SK-N-SH (cell line): ENCODE measurements around the gene CCDC194. TPM values are rescaled to one million over a fixed set of nuclear protein-coding genes. Genes with fewer than 3 reads are reported as not detected.

ENCODE experiments used
- CTCF ChIA-PET: fragments of 300-600, 350-600 bp; formaldehyde crosslinking; extraction: SDS; loops from one replicate; lab custom pipeline; 2021; lab: Yijun Ruan, JAX
- POLR2A ChIA-PET: fragments of 350-600 bp; sonication (Branson Sonifier 250); formaldehyde crosslinking; extraction: SDS; loops from one replicate; lab custom pipeline; 2020; ENCODE audit warnings: antibody characterized with exemption, inconsistent platforms; lab: Yijun Ruan, JAX
- DNase-seq: peaks from one replicate; pipeline ENCODE4 v3.0.0; 2012
- H2AFZ ChIP-seq: fragments of 200-600 bp; sonication (generic); 2 replicates; pipeline ENCODE4 v1.8.1; 2016; ENCODE audit warnings: antibody characterized with exemption, mild to moderate bottlenecking, low read depth
- H3F3A ChIP-seq: fragments of 200-600 bp; sonication (generic); replicated peaks from 2 replicates; pipeline ENCODE3; 2016; ENCODE audit warnings: antibody characterized with exemption, mild to moderate bottlenecking; ENCODE audit not compliant: insufficient read depth
- H3K27ac ChIP-seq, 2 experiments: fragments of 200-500 bp in 1 of 2; fragments of 200-600 bp in 1 of 2; sonication (Bioruptor generic) in 1 of 2; sonication (generic), shearing (Covaris generic) in 1 of 2; 2 replicates each; pipeline versions ENCODE4 v1.5.1 to v1.6.1; 2014 to 2016; ENCODE audit warnings: low read depth in 2 of 2, inconsistent platforms in 1 of 2, low read length in 1 of 2, mild to moderate bottlenecking in 1 of 2, mixed read lengths in 1 of 2
- H3K27me3 ChIP-seq: fragments of 200-600 bp; sonication (generic), shearing (Covaris generic); 2 replicates; pipeline ENCODE4 v1.6.1; 2016; ENCODE audit warnings: mixed run types; ENCODE audit not compliant: insufficient read depth
- H3K36me3 ChIP-seq, 2 experiments: fragments of 200-500 bp in 1 of 2; fragments of 200-600 bp in 1 of 2; sonication (Bioruptor generic) in 1 of 2; sonication (generic) in 1 of 2; replicated peaks in 1 of 2; 2 replicates each; pipeline versions ENCODE3 to v1.5.1; 2014 to 2016; ENCODE audit warnings: low read length in 1 of 2, mild to moderate bottlenecking in 1 of 2; ENCODE audit not compliant: insufficient read depth in 2 of 2, control insufficient read depth in 1 of 2
- H3K4me1 ChIP-seq, 2 experiments: fragments of 200-500 bp in 1 of 2; fragments of 200-600 bp in 1 of 2; sonication (Bioruptor generic) in 1 of 2; sonication (generic), shearing (Covaris generic) in 1 of 2; 2 replicates each; pipeline versions ENCODE4 v1.5.1 to v1.6.1; 2014 to 2016; ENCODE audit warnings: low read depth in 1 of 2, low read length in 1 of 2, mixed run types in 1 of 2; ENCODE audit not compliant: insufficient read depth in 2 of 2, control insufficient read depth in 1 of 2
- H3K4me2 ChIP-seq: fragments of 200-600 bp; sonication (generic), shearing (Covaris generic); 2 replicates; pipeline ENCODE4 v1.6.1; 2017; ENCODE audit warnings: mixed run types
- H3K4me3 ChIP-seq, 2 experiments: fragments of 200-500 bp in 1 of 2; fragments of 200-600 bp in 1 of 2; sonication (Bioruptor generic) in 1 of 2; sonication (generic), shearing (Covaris generic) in 1 of 2; 2 replicates each; pipeline versions ENCODE4 v1.5.1 to v1.8.1; 2014 to 2016; ENCODE audit warnings: low read depth in 2 of 2, inconsistent platforms in 1 of 2, low read length in 1 of 2, mild to moderate bottlenecking in 1 of 2, mixed read lengths in 1 of 2, moderate library complexity in 1 of 2
- H3K79me2 ChIP-seq: fragments of 200-600 bp; sonication (generic); 2 replicates; pipeline ENCODE4 v1.8.1; 2017; ENCODE audit warnings: mild to moderate bottlenecking; ENCODE audit not compliant: insufficient read depth
- H3K9ac ChIP-seq: fragments of 200-600 bp; sonication (generic); 2 replicates; pipeline ENCODE4 v1.6.1; 2017; ENCODE audit warnings: mixed run types
- H3K9me2 ChIP-seq: fragments of 200-600 bp; sonication (generic); 2 replicates; pipeline ENCODE4 v1.6.1; 2017; ENCODE audit warnings: mixed run types
- H3K9me3 ChIP-seq: fragments of 200-600 bp; sonication (generic); 2 replicates; pipeline ENCODE4 v1.6.1; 2017; ENCODE audit warnings: mixed run types, mild to moderate bottlenecking, moderate library complexity
- H4K20me1 ChIP-seq: fragments of 200-600 bp; sonication (generic); 2 replicates; pipeline ENCODE4 v1.6.1; 2017; ENCODE audit warnings: mild to moderate bottlenecking, mixed run types; ENCODE audit not compliant: insufficient read depth
- CHD2 ChIP-seq: fragments of 150-350 bp; IDR thresholded peaks from 2 replicates; pipeline ENCODE4 v1.6.1; 2018; ENCODE audit warnings: low read length; ENCODE audit not compliant: partially characterized antibody
- ELF1 ChIP-seq: IDR thresholded peaks from 2 replicates; pipeline ENCODE4 v1.4.0; 2012
- FOSL2 ChIP-seq: IDR thresholded peaks from 2 replicates; pipeline ENCODE4 v1.4.0; 2012; ENCODE audit warnings: low read depth, mild to moderate bottlenecking, moderate library complexity, borderline replicate concordance
- FOXM1 ChIP-seq: IDR thresholded peaks from 2 replicates; pipeline ENCODE4 v1.4.0; 2012; ENCODE audit warnings: low read depth, mild to moderate bottlenecking
- GABPA ChIP-seq: IDR thresholded peaks from 2 replicates; pipeline ENCODE4 v1.4.0; 2012; ENCODE audit warnings: low read depth, mild to moderate bottlenecking
- MEF2A ChIP-seq: IDR thresholded peaks from 2 replicates; pipeline ENCODE4 v1.4.0; 2012; ENCODE audit warnings: low read depth, borderline replicate concordance
- NFIC ChIP-seq: IDR thresholded peaks from 2 replicates; pipeline ENCODE4 v1.4.0; 2012; ENCODE audit warnings: borderline replicate concordance
- POLR2AphosphoS5 ChIP-seq: IDR thresholded peaks from 2 replicates; pipeline ENCODE4 v1.6.1; 2012; ENCODE audit warnings: low read depth, low read length
- RAD21 ChIP-seq: IDR thresholded peaks from 2 replicates; pipeline ENCODE4 v1.6.1; 2012; ENCODE audit warnings: mild to moderate bottlenecking, low read length
- RFX5 ChIP-seq: IDR thresholded peaks from 2 replicates; pipeline ENCODE4 v1.6.1; 2012; ENCODE audit warnings: mild to moderate bottlenecking, improper control_type of control experiment, low read length
- TEAD4 ChIP-seq: IDR thresholded peaks from 2 replicates; pipeline ENCODE4 v1.4.0; 2012; ENCODE audit warnings: mild to moderate bottlenecking, borderline replicate concordance; ENCODE audit not compliant: insufficient read depth
- WGBS: methylation state at CpG from one replicate; pipeline ENCODE4 v1.1.6; 2017; ENCODE audit warnings: low lambda C conversion rate; 5-methylcytosine and 5-hydroxymethylcytosine counted together
- polyA plus RNA-seq, 3 experiments: library from polyadenylated mRNA; depleted of rRNA; stranded (reverse); fragments of >200 nt; gene quantifications; 2 replicates each; pipeline ENCODE4 v1.2.3, GENCODE V29; 2012
- TF ChIP-seq, protein P1 (sequence below): IDR thresholded peaks from 2 replicates; pipeline ENCODE4 v1.4.0; 2012; ENCODE audit warnings: low read depth, borderline replicate concordance
- TF ChIP-seq, protein P2 (sequence below): fragments of 200-600 bp; sonication (generic); IDR thresholded peaks from 2 replicates; pipeline ENCODE4 v1.6.1; 2017; ENCODE audit warnings: antibody characterized with exemption, mild to moderate bottlenecking, moderate library complexity
- TF ChIP-seq, protein P3 (sequence below): IDR thresholded peaks from 2 replicates; pipeline ENCODE4 v1.4.0; 2012; ENCODE audit warnings: low read depth

Gene CCDC194
- polyA plus RNA-seq, 1 of the 3 experiments (the other 2 are of a cell fraction) = not detected

DNA sequence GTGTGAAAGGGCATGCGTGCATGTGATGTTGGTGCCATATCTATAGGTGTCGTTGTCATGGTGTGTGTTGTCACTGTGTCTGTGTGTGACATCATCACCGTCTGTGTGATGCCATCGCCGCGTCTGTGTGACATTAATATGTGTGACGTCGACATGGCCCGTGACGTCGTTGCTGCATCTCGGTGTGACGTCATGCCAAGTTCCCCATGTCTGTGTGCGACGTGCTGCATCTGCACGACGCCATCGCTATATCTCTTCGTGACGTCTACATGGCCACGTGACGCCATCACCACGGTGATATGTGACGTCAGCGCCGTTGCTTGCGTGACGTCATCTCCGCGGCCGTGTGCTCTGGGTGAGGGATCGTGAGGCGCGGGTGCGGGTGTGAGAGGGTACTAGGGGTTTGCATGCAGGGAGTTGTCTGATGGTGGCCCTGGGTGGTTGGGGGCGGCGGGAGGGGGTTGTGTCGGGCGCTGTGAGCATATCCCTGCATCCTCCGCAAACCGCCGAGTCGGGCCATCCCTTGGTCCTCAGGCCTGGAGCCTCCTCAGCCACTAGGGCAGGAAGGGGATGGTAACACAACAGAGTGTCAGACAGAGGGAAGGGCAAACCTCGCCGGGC lies 42.1 kb downstream of the CCDC194 start (continued):
- TF ChIP-seq TEAD4 (no peak), MEF2A (no peak), CHD2 (no peak)
- TF ChIP-seq, protein P1, sequence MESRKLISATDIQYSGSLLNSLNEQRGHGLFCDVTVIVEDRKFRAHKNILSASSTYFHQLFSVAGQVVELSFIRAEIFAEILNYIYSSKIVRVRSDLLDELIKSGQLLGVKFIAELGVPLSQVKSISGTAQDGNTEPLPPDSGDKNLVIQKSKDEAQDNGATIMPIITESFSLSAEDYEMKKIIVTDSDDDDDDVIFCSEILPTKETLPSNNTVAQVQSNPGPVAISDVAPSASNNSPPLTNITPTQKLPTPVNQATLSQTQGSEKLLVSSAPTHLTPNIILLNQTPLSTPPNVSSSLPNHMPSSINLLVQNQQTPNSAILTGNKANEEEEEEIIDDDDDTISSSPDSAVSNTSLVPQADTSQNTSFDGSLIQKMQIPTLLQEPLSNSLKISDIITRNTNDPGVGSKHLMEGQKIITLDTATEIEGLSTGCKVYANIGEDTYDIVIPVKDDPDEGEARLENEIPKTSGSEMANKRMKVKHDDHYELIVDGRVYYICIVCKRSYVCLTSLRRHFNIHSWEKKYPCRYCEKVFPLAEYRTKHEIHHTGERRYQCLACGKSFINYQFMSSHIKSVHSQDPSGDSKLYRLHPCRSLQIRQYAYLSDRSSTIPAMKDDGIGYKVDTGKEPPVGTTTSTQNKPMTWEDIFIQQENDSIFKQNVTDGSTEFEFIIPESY = no peak
- TF ChIP-seq, protein P2, sequence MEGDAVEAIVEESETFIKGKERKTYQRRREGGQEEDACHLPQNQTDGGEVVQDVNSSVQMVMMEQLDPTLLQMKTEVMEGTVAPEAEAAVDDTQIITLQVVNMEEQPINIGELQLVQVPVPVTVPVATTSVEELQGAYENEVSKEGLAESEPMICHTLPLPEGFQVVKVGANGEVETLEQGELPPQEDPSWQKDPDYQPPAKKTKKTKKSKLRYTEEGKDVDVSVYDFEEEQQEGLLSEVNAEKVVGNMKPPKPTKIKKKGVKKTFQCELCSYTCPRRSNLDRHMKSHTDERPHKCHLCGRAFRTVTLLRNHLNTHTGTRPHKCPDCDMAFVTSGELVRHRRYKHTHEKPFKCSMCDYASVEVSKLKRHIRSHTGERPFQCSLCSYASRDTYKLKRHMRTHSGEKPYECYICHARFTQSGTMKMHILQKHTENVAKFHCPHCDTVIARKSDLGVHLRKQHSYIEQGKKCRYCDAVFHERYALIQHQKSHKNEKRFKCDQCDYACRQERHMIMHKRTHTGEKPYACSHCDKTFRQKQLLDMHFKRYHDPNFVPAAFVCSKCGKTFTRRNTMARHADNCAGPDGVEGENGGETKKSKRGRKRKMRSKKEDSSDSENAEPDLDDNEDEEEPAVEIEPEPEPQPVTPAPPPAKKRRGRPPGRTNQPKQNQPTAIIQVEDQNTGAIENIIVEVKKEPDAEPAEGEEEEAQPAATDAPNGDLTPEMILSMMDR = no peak

DNA sequence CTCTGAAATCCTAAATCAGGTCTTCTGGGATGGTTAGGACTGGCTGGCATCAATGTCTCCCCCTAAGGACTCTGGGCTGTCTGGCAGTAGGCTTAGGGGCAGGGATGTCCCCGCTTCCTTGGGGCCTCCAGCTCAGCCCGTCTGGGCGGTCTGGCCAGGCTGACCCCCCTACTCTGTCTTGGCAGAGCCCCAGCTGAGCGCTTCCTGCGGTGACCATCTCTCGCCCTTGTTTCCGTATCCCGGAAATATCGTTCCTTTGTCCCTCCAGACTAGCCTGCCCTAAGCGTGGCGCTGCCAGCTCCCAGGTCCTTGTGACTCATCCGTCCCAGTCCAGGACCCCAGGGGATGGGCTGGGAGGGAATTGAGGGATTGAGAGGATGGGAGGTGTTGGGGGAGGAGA lies 45.3 kb downstream of the CCDC194 start:
- H3K4me1 ChIP-seq = peaks cover 5 to 6% of the 10 kb centered on the region in 2 experiments; a peak in 1 of 4 replicates
- H3K27me3 ChIP-seq = no peaks in the 10 kb centered on the region
- H3K4me2 ChIP-seq = peak overlapping the region; percentile 52; the same call in 1 of the 2 replicates
- no peak for TF ChIP-seq FOXM1
- no peak for TF ChIP-seq POLR2AphosphoS5
- no peak for TF ChIP-seq RFX5
- TF ChIP-seq, protein P3, sequence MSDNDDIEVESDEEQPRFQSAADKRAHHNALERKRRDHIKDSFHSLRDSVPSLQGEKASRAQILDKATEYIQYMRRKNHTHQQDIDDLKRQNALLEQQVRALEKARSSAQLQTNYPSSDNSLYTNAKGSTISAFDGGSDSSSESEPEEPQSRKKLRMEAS = peak; percentile 54; the same call in 1 of the 2 replicates
- no peak for TF ChIP-seq RAD21
- peak; percentile 73 for TF ChIP-seq NFIC
- TF ChIP-seq GABPA = peak; percentile 72
- peak; percentile 69 for TF ChIP-seq FOSL2
- peak; percentile 28; the same call in 1 of the 2 replicates for TF ChIP-seq ELF1
- peak overlapping the region; percentile 92; the same call in 1 of the 2 replicates for H2AFZ ChIP-seq
- no peak overlapping the region for H3K4me3 ChIP-seq
- ChIA-PET POLR2A (no interaction called here), CTCF (interaction anchor here (0.7 to 8.9 kb wide), 6 partner anchors 15 to 117 kb away, joined by 3 to 80 read pairs (median 4); no protein-coding TSS in a partner anchor)
- H3K9me2 ChIP-seq = no peaks in the 10 kb centered on the region
- H3F3A ChIP-seq = no peaks in the 10 kb centered on the region
- H4K20me1 ChIP-seq = no peaks in the 10 kb centered on the region
- no peaks in the 10 kb centered on the region for H3K9me3 ChIP-seq
- DNase-seq = peak; percentile 86
- no peaks in the 10 kb centered on the region for H3K79me2 ChIP-seq
- peak overlapping the region; percentile 25; the same call in 1 of the 2 replicates for H3K9ac ChIP-seq
- WGBS = 7% methylated on average over 11 of the region's 12 CpGs
- peak overlapping the region; percentile 12 to 45; a peak in 3 of 4 replicates for H3K27ac ChIP-seq
- no peaks in the 10 kb centered on the region for H3K36me3 ChIP-seq
